Mesenchymal stem cell (in vitro differentiated cells and primary cell): ENCODE results near the gene CYYR1.

Experiments
- DNase-seq: peaks from one replicate; pipeline ENCODE4 v3.0.0-alpha.2; 2013
- H2AFZ ChIP-seq: one replicate; pipeline ENCODE4 v1.6.1; 2013; ENCODE audit warnings: low read depth, mild to moderate bottlenecking, control low read depth, inconsistent platforms, low read length, moderate library complexity
- H2AK5ac ChIP-seq: 2 replicates; pipeline ENCODE4 v1.6.1; 2013; ENCODE audit warnings: low read length, moderate library complexity, mild to moderate bottlenecking, inconsistent platforms; ENCODE audit not compliant: severe bottlenecking
- H2BK120ac ChIP-seq: one replicate; pipeline ENCODE4 v1.6.1; 2013; ENCODE audit warnings: low read depth, mild to moderate bottlenecking, inconsistent platforms, low read length, moderate library complexity
- H2BK12ac ChIP-seq, 2 experiments: one replicate each; pipeline ENCODE4 v1.6.1; 2013; ENCODE audit warnings: inconsistent platforms in 2 of 2, low read length in 2 of 2, mild to moderate bottlenecking in 2 of 2, moderate library complexity in 2 of 2, control low read depth in 1 of 2
- H2BK15ac ChIP-seq: one replicate; pipeline ENCODE4 v1.6.1; 2013; ENCODE audit warnings: mild to moderate bottlenecking, low read depth, inconsistent platforms; ENCODE audit not compliant: poor library complexity, severe bottlenecking
- H2BK5ac ChIP-seq: 2 replicates; pipeline ENCODE4 v1.6.1; 2013; ENCODE audit warnings: low read depth, mild to moderate bottlenecking, low read length, control low read depth, inconsistent platforms; ENCODE audit not compliant: poor library complexity, severe bottlenecking
- H3K14ac ChIP-seq, 2 experiments: one replicate each; pipeline ENCODE4 v1.6.1; 2013; ENCODE audit warnings: inconsistent platforms in 2 of 2, low read length in 2 of 2, control low read depth in 1 of 2, mild to moderate bottlenecking in 1 of 2, moderate library complexity in 1 of 2
- H3K18ac ChIP-seq, 2 experiments: one replicate each; pipeline ENCODE4 v1.6.1; 2013; ENCODE audit warnings: inconsistent platforms in 2 of 2, low read length in 2 of 2, control low read depth in 1 of 2, low read depth in 1 of 2, mild to moderate bottlenecking in 1 of 2
- H3K23ac ChIP-seq, 2 experiments: one replicate each; pipeline ENCODE4 v1.6.1; 2013; ENCODE audit warnings: inconsistent platforms in 2 of 2, low read length in 2 of 2, mild to moderate bottlenecking in 2 of 2, moderate library complexity in 2 of 2, control low read depth in 1 of 2
- H3K27ac ChIP-seq: 2 replicates; pipeline ENCODE4 v1.5.1; 2013; ENCODE audit warnings: mild to moderate bottlenecking, moderate library complexity, low read length, control low read depth, inconsistent platforms; ENCODE audit not compliant: poor library complexity, severe bottlenecking
- H3K27me3 ChIP-seq, 2 experiments: 2 replicates each; pipeline versions ENCODE4 v1.6.1 to v1.7.0; 2013; ENCODE audit warnings: low read length in 2 of 2, mild to moderate bottlenecking in 2 of 2, moderate library complexity in 2 of 2, control low read depth in 1 of 2, inconsistent platforms in 1 of 2; ENCODE audit not compliant: control insufficient read depth in 1 of 2, insufficient read depth in 1 of 2
- H3K36me3 ChIP-seq, 2 experiments: 2 replicates each; pipeline versions ENCODE4 v1.6.1 to v1.7.0; 2013; ENCODE audit warnings: low read length in 2 of 2, control low read depth in 1 of 2, inconsistent platforms in 1 of 2, low read depth in 1 of 2, mild to moderate bottlenecking in 1 of 2; ENCODE audit not compliant: insufficient read depth in 2 of 2, control insufficient read depth in 1 of 2
- H3K4ac ChIP-seq, 2 experiments: one replicate each; pipeline ENCODE4 v1.6.1; 2013; ENCODE audit warnings: inconsistent platforms in 2 of 2, low read length in 2 of 2, mild to moderate bottlenecking in 2 of 2, moderate library complexity in 2 of 2, control low read depth in 1 of 2, low read depth in 1 of 2
- H3K4me1 ChIP-seq: 2 replicates; pipeline ENCODE4 v1.6.1; 2013; ENCODE audit warnings: low read depth, low read length, control low read depth; ENCODE audit not compliant: control insufficient read depth, insufficient read depth
- H3K4me2 ChIP-seq: 2 replicates; pipeline ENCODE4 v1.6.1; 2013; ENCODE audit warnings: low read length, mild to moderate bottlenecking, inconsistent platforms; ENCODE audit not compliant: poor library complexity, severe bottlenecking
- H3K4me3 ChIP-seq, 2 experiments: 2 replicates each; pipeline versions ENCODE4 v1.5.1 to v1.7.0; 2013; ENCODE audit warnings: low read length in 2 of 2, mild to moderate bottlenecking in 2 of 2, control low read depth in 1 of 2, low read depth in 1 of 2; ENCODE audit not compliant: insufficient read depth in 1 of 2
- H3K79me1 ChIP-seq: replicated peaks from 2 replicates; pipeline ENCODE4 v1.6.1; 2013; ENCODE audit warnings: mild to moderate bottlenecking, control low read depth, low read length, inconsistent platforms; ENCODE audit not compliant: poor library complexity, severe bottlenecking
- H3K9ac ChIP-seq: 2 replicates; pipeline ENCODE4 v1.7.0; 2013; ENCODE audit warnings: mild to moderate bottlenecking, low read length, moderate library complexity
- H3K9me3 ChIP-seq: 2 replicates; pipeline ENCODE4 v1.7.0; 2013; ENCODE audit warnings: mild to moderate bottlenecking, low read length; ENCODE audit not compliant: control insufficient read depth
- H4K8ac ChIP-seq: one replicate; pipeline ENCODE4 v1.6.1; 2013; ENCODE audit warnings: inconsistent platforms, mild to moderate bottlenecking, low read length, moderate library complexity
- H4K91ac ChIP-seq: one replicate; pipeline ENCODE4 v1.6.1; 2013; ENCODE audit warnings: mild to moderate bottlenecking, low read length, inconsistent platforms
- WGBS: methylation state at CpG from one replicate; pipeline ENCODE4 v1.1.7; 2013; ENCODE audit warnings: mixed read lengths; 5-methylcytosine and 5-hydroxymethylcytosine counted together

CYYR1 gene

DNA sequence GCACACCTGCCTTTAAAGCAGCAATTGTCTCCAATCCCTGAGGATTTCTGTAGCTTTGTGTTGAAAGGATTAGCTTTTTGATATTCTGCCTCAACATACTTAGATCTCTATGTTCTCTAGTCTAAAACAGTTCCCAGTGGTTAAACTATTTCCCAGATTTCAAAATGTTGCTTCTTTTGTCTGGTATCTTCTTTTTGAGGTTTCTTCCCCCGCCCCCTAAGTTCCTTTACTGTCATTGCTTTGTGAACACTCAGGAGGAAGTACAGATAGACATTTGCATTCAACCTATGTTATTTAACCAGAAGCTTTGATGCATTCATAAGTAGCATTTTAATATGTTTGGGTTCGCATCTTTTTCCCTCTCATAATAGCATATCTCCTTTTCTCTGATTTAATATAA is 33.5 kb downstream of the CYYR1 start:
- Histone ChIP-seq H2AK5ac (no peak overlapping the region), H3K4me3 (no peak overlapping the region), H3K9me3 (peaks cover 4% of the 10 kb centered on the region), H3K4me1 (no peaks in the 10 kb centered on the region), H3K18ac (no peak overlapping the region), H4K91ac (no peak overlapping the region), H3K4me2 (no peak overlapping the region), H3K36me3 (no peaks in the 10 kb centered on the region), H3K27me3 (no peaks in the 10 kb centered on the region), H4K8ac (no peak overlapping the region), H3K23ac (no peak overlapping the region), H2BK5ac (no peak overlapping the region), H3K27ac (no peak overlapping the region), H2AFZ (no peak overlapping the region), H3K14ac (no peak overlapping the region), H3K4ac (no peak overlapping the region), H3K79me1 (no peaks in the 10 kb centered on the region), H2BK15ac (no peak overlapping the region), H2BK12ac (no peak overlapping the region), H3K9ac (no peak overlapping the region), H2BK120ac (no peak overlapping the region)
- 100% methylated on average over 1 of the region's 2 CpGs for WGBS
- no peak for DNase-seq

DNA sequence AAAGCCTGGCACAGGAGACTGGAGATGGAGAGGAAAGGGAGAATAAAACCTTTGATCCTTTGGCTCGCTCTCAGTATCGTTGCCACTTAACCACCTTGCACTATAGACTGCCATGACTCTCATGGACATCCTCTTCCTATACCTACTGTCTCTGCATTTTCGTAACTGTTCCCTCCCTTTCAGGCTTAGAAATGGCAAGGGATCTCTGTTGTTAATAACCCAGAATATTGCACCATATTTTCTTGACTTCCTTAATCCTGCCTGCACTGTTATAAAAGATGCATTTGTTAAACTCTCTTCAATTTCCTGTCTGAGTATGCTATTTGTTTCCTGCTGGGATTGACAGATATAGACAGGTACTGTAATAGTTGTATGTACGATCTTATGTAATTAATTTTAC is 38.6 kb downstream of the CYYR1 start:
- no peak overlapping the region for H2BK15ac ChIP-seq
- H3K27ac ChIP-seq = no peak overlapping the region
- no peak overlapping the region for H3K23ac ChIP-seq
- H3K9ac ChIP-seq = no peak overlapping the region
- 67% methylated on average over 3 of the region's 4 CpGs for WGBS
- no peak overlapping the region for H4K91ac ChIP-seq
- H2BK5ac ChIP-seq = no peak overlapping the region
- no peaks in the 10 kb centered on the region for H3K79me1 ChIP-seq
- H2AK5ac ChIP-seq = no peak overlapping the region
- no peak overlapping the region for H3K4me2 ChIP-seq
- no peak overlapping the region for H3K4ac ChIP-seq
- H3K4me3 ChIP-seq = no peak overlapping the region
- H3K18ac ChIP-seq = no peak overlapping the region
- peaks cover 7% of the 10 kb centered on the region for H3K9me3 ChIP-seq
- H2BK120ac ChIP-seq = no peak overlapping the region
- no peak for DNase-seq
- no peak overlapping the region for H3K14ac ChIP-seq
- no peaks in the 10 kb centered on the region for H3K4me1 ChIP-seq
- no peaks in the 10 kb centered on the region for H3K27me3 ChIP-seq
- H2BK12ac ChIP-seq = no peak overlapping the region
- H4K8ac ChIP-seq = no peak overlapping the region
- H3K36me3 ChIP-seq = no peaks in the 10 kb centered on the region
- H2AFZ ChIP-seq = no peak overlapping the region

DNA sequence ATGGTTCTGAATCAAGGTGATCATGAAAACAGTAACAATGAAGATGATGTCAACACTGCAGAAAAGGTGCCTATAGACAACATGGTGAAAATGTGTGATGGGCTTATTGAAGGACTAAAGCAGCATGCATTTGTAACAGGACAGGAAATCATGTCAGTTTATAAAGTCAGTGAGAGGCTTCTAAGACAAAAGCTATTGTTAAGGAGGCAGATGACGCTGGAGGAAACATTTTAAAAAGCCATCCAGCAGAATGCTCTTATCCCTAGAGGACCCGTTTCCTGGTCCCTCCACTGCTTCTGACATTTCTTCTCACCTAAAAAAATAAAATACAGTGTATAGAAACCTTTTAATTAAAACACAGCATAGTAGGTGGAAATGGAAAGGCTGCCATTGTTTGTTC is 40.9 kb downstream of the CYYR1 start:
- Histone ChIP-seq H2BK5ac (no peak overlapping the region), H3K79me1 (no peaks in the 10 kb centered on the region), H2BK12ac (no peak overlapping the region), H4K8ac (no peak overlapping the region), H2BK120ac (no peak overlapping the region), H3K27ac (no peak overlapping the region), H3K27me3 (no peaks in the 10 kb centered on the region), H2AK5ac (no peak overlapping the region), H3K18ac (no peak overlapping the region), H3K14ac (no peak overlapping the region), H3K4ac (no peak overlapping the region), H3K23ac (no peak overlapping the region), H3K9ac (no peak overlapping the region), H2AFZ (no peak overlapping the region), H3K36me3 (no peaks in the 10 kb centered on the region), H3K4me1 (no peaks in the 10 kb centered on the region), H3K9me3 (peaks cover 7% of the 10 kb centered on the region), H2BK15ac (no peak overlapping the region), H3K4me3 (no peak overlapping the region), H3K4me2 (no peak overlapping the region), H4K91ac (no peak overlapping the region)
- WGBS = no CpG with 5 or more reads among the region's 2 CpGs
- DNase-seq = no peak

DNA sequence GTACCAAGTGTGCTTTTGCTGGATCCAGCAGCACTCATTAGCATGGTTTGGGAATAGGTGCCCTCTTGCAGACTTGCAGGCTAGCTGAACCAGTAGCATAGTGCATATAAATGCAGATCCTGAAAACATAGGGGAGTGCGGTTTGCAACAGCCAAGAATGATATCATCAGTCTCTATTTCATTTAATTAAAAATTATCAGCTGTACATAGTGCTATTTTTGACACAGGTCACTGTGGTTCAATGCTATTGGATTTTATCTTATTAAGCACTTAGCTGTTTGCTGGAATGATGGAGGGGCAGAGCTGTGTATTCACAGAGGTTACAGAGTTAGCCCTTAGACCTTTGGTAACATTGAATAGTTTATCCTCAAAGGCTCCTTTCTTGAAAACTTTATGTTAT is 43.6 kb downstream of the CYYR1 start:
- Histone ChIP-seq H3K79me1 (no peaks in the 10 kb centered on the region), H4K8ac (no peak overlapping the region), H3K4ac (no peak overlapping the region), H3K23ac (no peak overlapping the region), H2BK12ac (no peak overlapping the region), H4K91ac (no peak overlapping the region), H2BK5ac (no peak overlapping the region), H3K14ac (no peak overlapping the region), H3K27me3 (no peaks in the 10 kb centered on the region), H3K27ac (no peak overlapping the region), H3K4me2 (no peak overlapping the region), H2BK120ac (no peak overlapping the region), H2AK5ac (no peak overlapping the region), H2AFZ (no peak overlapping the region), H3K4me1 (no peaks in the 10 kb centered on the region), H3K36me3 (no peaks in the 10 kb centered on the region), H3K9me3 (peaks cover 3% of the 10 kb centered on the region), H3K4me3 (no peak overlapping the region), H3K18ac (no peak overlapping the region), H3K9ac (no peak overlapping the region), H2BK15ac (no peak overlapping the region)
- no CpG with 5 or more reads among the region's 1 CpG for WGBS
- DNase-seq = no peak
